HG02840 (cell line): ENCODE data around the gene CATSPER3.
"Not testable (repeated sequence)": the region's sequence is repeated elsewhere in the genome, so short reads cannot be mapped to it uniquely, and the experiment has no call there.

ENCODE experiments used
- ATAC-seq: cut with Tn5 transposase; IDR thresholded peaks from one replicate; pipeline ENCODE4 v1.9.1; 2021; ENCODE audit warnings: mild to moderate bottlenecking, moderate library complexity, moderate number of reproducible peaks; ENCODE audit not compliant: unreplicated experiment, low FRiP score

CATSPER3 gene

GRCh38 chr5:134969166-134969565, 1.5 kb downstream of the CATSPER3 start:
- ATAC-seq, result no peak

- no peak for ATAC-seq
These were observed 7.5 kb downstream of the CATSPER3 start for GRCh38 chr5:134975078-134975715.

- ATAC-seq, result no peak
These were observed 8.1 kb downstream of the CATSPER3 start for GRCh38 chr5:134975843-134976242.

- no peak for ATAC-seq
These were observed 9.1 kb downstream of the CATSPER3 start for GRCh38 chr5:134976841-134977240.

- no peak for ATAC-seq
These were observed 11.7 kb downstream of the CATSPER3 start for GRCh38 chr5:134979416-134979815.

- no peak for ATAC-seq
These were observed 14.5 kb downstream of the CATSPER3 start for GRCh38 chr5:134982230-134982629.

GRCh38 chr5:134989266-134989830, 21.6 kb downstream of the CATSPER3 start:
- no peak for ATAC-seq

GRCh38 chr5:134990183-134990582, 22.5 kb downstream of the CATSPER3 start:
- not testable (repeated sequence) for ATAC-seq

GRCh38 chr5:134992148-134992547, 24.4 kb downstream of the CATSPER3 start:
- no peak for ATAC-seq

- ATAC-seq, result no peak
These were observed 25.5 kb downstream of the CATSPER3 start for GRCh38 chr5:134993161-134993560.

GRCh38 chr5:134994560-134995156, 27.0 kb downstream of the CATSPER3 start:
- no peak for ATAC-seq

- ATAC-seq, result no peak
These were observed 28.2 kb downstream of the CATSPER3 start for GRCh38 chr5:134995850-134996402.

- ATAC-seq, result no peak
These were observed 29.3 kb downstream of the CATSPER3 start for GRCh38 chr5:134997015-134997414.

- not testable (repeated sequence) for ATAC-seq
These were observed 30.4 kb downstream of the CATSPER3 start for GRCh38 chr5:134998068-134998467.

- ATAC-seq, result no peak
These were observed 36.7 kb downstream of the CATSPER3 start for GRCh38 chr5:135004376-135004775.

GRCh38 chr5:135005076-135005475, 37.4 kb downstream of the CATSPER3 start:
- no peak for ATAC-seq

- ATAC-seq, result no peak
These were observed 39.6 kb downstream of the CATSPER3 start for GRCh38 chr5:135007305-135007704.

- ATAC-seq, result no peak
These were observed 40.1 kb downstream of the CATSPER3 start for GRCh38 chr5:135007749-135008363.

GRCh38 chr5:135008556-135008955, 40.8 kb downstream of the CATSPER3 start:
- ATAC-seq, result no peak

- no peak for ATAC-seq
These were observed 41.5 kb downstream of the CATSPER3 start for GRCh38 chr5:135008981-135009735.
